HepG2 (cell line): ENCODE results near the gene BIRC2. TPM values are rescaled to one million over a fixed set of nuclear protein-coding genes. Genes with fewer than 3 reads are reported as not detected.

ENCODE experiments used
- ATAC-seq: fragments of 200-7000 bp; cut with Tn5 transposase; 3 replicates; pipeline ENCODE4 v1.9.1; 2020; ENCODE audit warnings: mild to moderate bottlenecking, moderate library complexity
- BruUV-seq: library from RNA; stranded (reverse); fragments of 400-500 nt; replicated peaks from 2 replicates; lab custom pipeline; 2021; lab: Mats Ljungman, UMichigan
- CTCF ChIA-PET: fragments of 300-600 bp; formaldehyde crosslinking; extraction: SDS; loops from one replicate; lab custom pipeline; 2021; ENCODE audit warnings: low total read pairs, inconsistent platforms, low intra/inter-chr PET ratio; lab: Yijun Ruan, JAX
- POLR2A ChIA-PET: fragments of 350-600 bp; sonication (Branson Sonifier 250); formaldehyde crosslinking; loops from one replicate; lab custom pipeline; 2020; ENCODE audit warnings: antibody characterized with exemption, inconsistent platforms; lab: Yijun Ruan, JAX
- DNase-seq: peaks from one replicate; pipeline ENCODE4 v3.0.0-alpha.2; 2015; ENCODE audit warnings: low spot score
- FAIRE-seq: peaks from 3 replicates; lab custom pipeline; 2011; peaks lifted over from hg19 to GRCh38; lab: Jason Lieb, UNC
- H2AFZ ChIP-seq: one replicate; pipeline ENCODE4 v1.6.1; 2011; ENCODE audit warnings: low read length, inconsistent platforms
- H3K27ac ChIP-seq: fragments of 300-600 bp; 3 replicates; pipeline ENCODE4 v1.8.0; 2011; ENCODE audit warnings: mixed run types, mild to moderate bottlenecking, mixed read lengths, low read length, inconsistent platforms; ENCODE audit not compliant: insufficient read depth; ENCODE audit errors: extremely low read length
- H3K27me3 ChIP-seq, 2 experiments: fragments of 200-600 bp in 1 of 2; 2 replicates in 1 of 2; 3 replicates in 1 of 2; pipeline versions ENCODE4 v1.6.0 to v1.8.0; 2011; ENCODE audit warnings: low read length in 2 of 2, mild to moderate bottlenecking in 2 of 2, moderate library complexity in 2 of 2, inconsistent platforms in 1 of 2; ENCODE audit not compliant: insufficient read depth in 2 of 2, control insufficient read depth in 1 of 2
- H3K36me3 ChIP-seq, 2 experiments: fragments of 200-600 bp in 1 of 2; replicated peaks in 1 of 2; 2 replicates in 1 of 2; 3 replicates in 1 of 2; pipeline versions ENCODE4 v1.5.1 to v1.8.0; 2011; ENCODE audit warnings: low read length in 2 of 2, inconsistent platforms in 1 of 2; ENCODE audit not compliant: insufficient read depth in 2 of 2, control insufficient read depth in 1 of 2
- H3K4me1 ChIP-seq: 2 replicates; pipeline ENCODE4 v1.5.1; 2012; ENCODE audit warnings: low read length, inconsistent platforms; ENCODE audit not compliant: insufficient read depth
- H3K4me2 ChIP-seq: 2 replicates; pipeline ENCODE4 v1.6.0; 2011; ENCODE audit warnings: low read depth, low read length, inconsistent platforms
- H3K4me3 ChIP-seq, 3 experiments: fragments of 200-600 bp in 1 of 3; sonication (generic), shearing (Covaris generic) in 1 of 3; replicated peaks in 1 of 3; 2 replicates each; pipeline ENCODE4 v1.5.1; 2011 to 2016; ENCODE audit warnings: low read length in 3 of 3, inconsistent platforms in 2 of 3, low read depth in 2 of 3, mild to moderate bottlenecking in 2 of 3, control low read depth in 1 of 3, mixed read lengths in 1 of 3; ENCODE audit not compliant: insufficient read depth in 1 of 3
- H3K79me2 ChIP-seq: one replicate; pipeline ENCODE4 v1.6.1; 2011; ENCODE audit warnings: low read length, inconsistent platforms; ENCODE audit not compliant: insufficient read depth
- H3K9ac ChIP-seq: 2 replicates; pipeline ENCODE4 v1.6.0; 2011; ENCODE audit warnings: mild to moderate bottlenecking, low read depth, low read length, inconsistent platforms; ENCODE audit not compliant: insufficient read depth
- H3K9me3 ChIP-seq: 2 replicates; pipeline ENCODE4 v1.5.1; 2012; ENCODE audit warnings: mild to moderate bottlenecking, low read length
- H4K20me1 ChIP-seq: 2 replicates; pipeline ENCODE4 v1.6.0; 2011; ENCODE audit warnings: inconsistent platforms, mild to moderate bottlenecking, low read length, moderate library complexity; ENCODE audit not compliant: insufficient read depth
- AKAP8 ChIP-seq: sonication (generic); formaldehyde crosslinking; IDR thresholded peaks from 2 replicates; pipeline ENCODE4 v1.5.1; 2020; ENCODE audit warnings: mild to moderate bottlenecking, missing genetic modification reagents
- DDIT3 ChIP-seq: sonication (generic); formaldehyde crosslinking; IDR thresholded peaks from 2 replicates; pipeline ENCODE4 v1.4.0; 2020; ENCODE audit warnings: mild to moderate bottlenecking, missing genetic modification reagents
- DPF2 ChIP-seq: sonication (generic); formaldehyde crosslinking; IDR thresholded peaks from 2 replicates; pipeline ENCODE4 v1.4.0; 2020; ENCODE audit warnings: mild to moderate bottlenecking, low read depth, missing genetic modification reagents, borderline replicate concordance
- FOXK2 ChIP-seq: fragments of 450-650 bp; IDR thresholded peaks from 2 replicates; pipeline ENCODE4 v1.6.1; 2016
- HNRNPUL1 ChIP-seq: fragments of 200-400 bp; formaldehyde crosslinking; IDR thresholded peaks from 2 replicates; pipeline ENCODE4 v1.6.1; 2017; ENCODE audit warnings: low read depth, mild to moderate bottlenecking, low read length, moderate library complexity
- HOXA7 ChIP-seq: sonication (generic); formaldehyde crosslinking; IDR thresholded peaks from 2 replicates; pipeline ENCODE4 v1.8.1; 2022; ENCODE audit warnings: mild to moderate bottlenecking, missing genetic modification reagents, moderate library complexity
- PHF21A ChIP-seq: sonication (generic); formaldehyde crosslinking; IDR thresholded peaks from 2 replicates; pipeline ENCODE4 v1.5.0; 2020; ENCODE audit warnings: mild to moderate bottlenecking, missing genetic modification reagents
- POLR2AphosphoS2 ChIP-seq: IDR thresholded peaks from 2 replicates; pipeline ENCODE4 v1.6.1; 2011; ENCODE audit warnings: low read depth, low read length, improper control_type of control experiment
- RARA ChIP-seq: IDR thresholded peaks from 2 replicates; pipeline ENCODE4 v1.6.1; 2016; ENCODE audit warnings: missing genetic modification reagents, missing compliant biosample characterization
- SOX6 ChIP-seq, 2 experiments: fragments of 450-650 bp in 1 of 2; sonication (generic) in 1 of 2; formaldehyde crosslinking in 1 of 2; IDR thresholded peaks; 2 replicates each; pipeline versions ENCODE4 v1.4.0 to v1.6.1; 2017 to 2020; ENCODE audit warnings: antibody characterized with exemption in 1 of 2, mild to moderate bottlenecking in 1 of 2, missing genetic modification reagents in 1 of 2
- SP4 ChIP-seq: sonication (generic); formaldehyde crosslinking; IDR thresholded peaks from 2 replicates; pipeline ENCODE4 v1.8.1; 2023; ENCODE audit warnings: mild to moderate bottlenecking, missing genetic modification reagents
- ZNF512B ChIP-seq: sonication (generic); formaldehyde crosslinking; IDR thresholded peaks from 2 replicates; pipeline ENCODE4 v1.5.1; 2020; ENCODE audit warnings: missing genetic modification reagents, mild to moderate bottlenecking, borderline replicate concordance
- ZNF564 ChIP-seq: sonication (generic); formaldehyde crosslinking; IDR thresholded peaks from 2 replicates; pipeline ENCODE4 v1.8.1; 2023; ENCODE audit warnings: mild to moderate bottlenecking, missing genetic modification reagents
- ZZZ3 ChIP-seq: sonication (generic); formaldehyde crosslinking; IDR thresholded peaks from 2 replicates; pipeline ENCODE4 v1.4.0; 2020; ENCODE audit warnings: missing genetic modification reagents, mild to moderate bottlenecking, borderline replicate concordance
- WGBS: methylation state at CpG from one replicate; pipeline ENCODE4 v1.1.6; 2017; ENCODE audit warnings: low lambda C conversion rate; 5-methylcytosine and 5-hydroxymethylcytosine counted together
- in situ Hi-C: cut with HindIII; loops from 2 replicates; pipeline ENCODE4 v1.10.0; 2017; ENCODE audit warnings: low pct_unique_long_range_greater_than_20kb; ENCODE audit not compliant: extremely low pct_ligation_motif_present
- intact Hi-C: fragments of 100-400 bp; cut with micrococcal nuclease; formaldehyde crosslinking; loops from one replicate; pipeline ENCODE4 v1.10.0; 2022; ENCODE audit not compliant: unreplicated experiment
- polyA plus RNA-seq, 8 experiments: library from polyadenylated mRNA; depleted of rRNA in 3 of 8; stranded (reverse) in 7 of 8; unstranded in 1 of 8; fragments of >200 nt; fragmentation: Illumina TruSeq in 4 of 8; extraction: Trizol in 4 of 8; gene quantifications; 2 replicates each; pipeline versions ENCODE4 v1.2.1 to v1.2.3, GENCODE V29; 2011 to 2016; ENCODE audit warnings: low read depth in 4 of 8, missing spikeins in 1 of 8, mixed read lengths in 1 of 8; ENCODE audit not compliant: insufficient read depth in 1 of 8
- total RNA-seq, 5 experiments: library from RNA; depleted of rRNA; stranded (reverse); fragments of >200 nt; fragmentation: Illumina TruSeq; extraction: Trizol; gene quantifications; 2 replicates each; pipeline ENCODE4 v1.2.3, GENCODE V29; 2016; ENCODE audit warnings: low read depth in 1 of 5

The BIRC2 gene
- total and polyA plus RNA-seq, 2 of the 13 experiments (the other 11 are each of a cell fraction or from before 2014, with no cell fraction given), result 61.7 to 62.2 TPM

- ATAC-seq (no peak), DNase-seq (no peak), FAIRE-seq (no peak)
- peak overlapping the region; percentile 97 for H3K4me2 ChIP-seq
- 60% methylated on average over 4 of the region's 4 CpGs for WGBS
- H3K27ac ChIP-seq, result no peak overlapping the region
- POLR2A ChIA-PET, result no interaction called here
- H3K27me3 ChIP-seq, result no peaks in the 10 kb centered on the region
- TF ChIP-seq ZNF512B (CRISPR knock-in tag) (no peak), ZNF564 (0 out of 2 replicates have a peak, but pooled peaks have one; percentile 5)
- no peaks in the 10 kb centered on the region for H3K79me2 ChIP-seq
- peaks cover 29% of the 10 kb centered on the region for H3K4me1 ChIP-seq
- intact Hi-C loops, result loop anchor here (2.0 kb wide), 1 partner anchor 30 kb away; the partner anchor contains the start of gene BIRC2
- H3K9ac ChIP-seq, result peak overlapping the region; percentile 31; the same call in 1 of the 2 replicates
- TSS peak; percentile 95 for BruUV-seq
- no peaks in the 10 kb centered on the region for H3K9me3 ChIP-seq
- in situ Hi-C loops, result no loop called here
- CTCF ChIA-PET, result no interaction called here
- peak overlapping the region in 2 of 3 experiments; percentile 70 to 80; a peak in 3 of 6 replicates for H3K4me3 ChIP-seq
- H2AFZ ChIP-seq, result peak overlapping the region; percentile 49
- H4K20me1 ChIP-seq, result no peaks in the 10 kb centered on the region
- H3K36me3 ChIP-seq, result no peaks in the 10 kb centered on the region
Observed at GRCh38 chr11:102316346-102316904, 30.6 kb upstream of the BIRC2 start.

- peak within 1 kb of the TSS; percentile 97 for H3K4me2 ChIP-seq
- no peaks in the 10 kb centered on the region for H3K27me3 ChIP-seq
- POLR2A ChIA-PET, result no interaction called here
- peak within 1 kb of the TSS; percentile 95 for H2AFZ ChIP-seq
- H4K20me1 ChIP-seq, result no peaks in the 10 kb centered on the region
- ATAC-seq (peak; percentile 98), DNase-seq (peak; percentile 78), FAIRE-seq (peak; percentile 70)
- no peak within 1 kb of the TSS for H3K27ac ChIP-seq
- CTCF ChIA-PET, result no interaction called here
- H3K9ac ChIP-seq, result peak within 1 kb of the TSS; percentile 54
- H3K4me3 ChIP-seq, result peak within 1 kb of the TSS; percentile 59 to 80 (median 70)
- no peaks in the 10 kb centered on the region for H3K9me3 ChIP-seq
- no peaks in the 10 kb centered on the region for H3K36me3 ChIP-seq
- H3K4me1 ChIP-seq, result peaks cover 29% of the 10 kb centered on the region
- no TSS peak for BruUV-seq
- intact Hi-C loops (loop anchor here (2.0 kb wide), 1 partner anchor 30 kb away; the partner anchor contains the start of gene BIRC2), in situ Hi-C loops (no loop called here)
- no peaks in the 10 kb centered on the region for H3K79me2 ChIP-seq
- WGBS, result 2% methylated on average over 22 of the region's 34 CpGs
- no peak for TF ChIP-seq DDIT3 (CRISPR knock-in tag)
- no peak for TF ChIP-seq ZZZ3 (CRISPR knock-in tag)
- no peak for TF ChIP-seq HOXA7 (CRISPR knock-in tag)
- TF ChIP-seq HNRNPUL1, result no peak
- TF ChIP-seq RARA (CRISPR knock-in tag), result no peak
- TF ChIP-seq AKAP8 (CRISPR knock-in tag), result no peak
- TF ChIP-seq POLR2AphosphoS2, result no peak
- 0 out of 2 replicates have a peak, but pooled peaks have one; percentile 39 for TF ChIP-seq SP4 (CRISPR knock-in tag)
- peak; percentile 68 for TF ChIP-seq PHF21A
- no peak for TF ChIP-seq SOX6 (IDR thresholded peaks at IDR 0.05)
- peak; percentile 63 for TF ChIP-seq SOX6 (CRISPR knock-in tag; IDR thresholded peaks at IDR 0.05)
- no peak; the same call in 1 of the 2 replicates for TF ChIP-seq DPF2 (CRISPR knock-in tag)
- TF ChIP-seq FOXK2, result no peak
Observed at GRCh38 chr11:102317099-102317767, 29.8 kb upstream of the BIRC2 start, which contains the start of gene BIRC3. TSS of gene BIRC3 (plus strand) at chr11:102317484. CDS start at chr11:102324510, 7,026 bp downstream.
